22Rv1 (cell line): Measurements from ENCODE around the gene SCART1.

Experiments used
- ZFX ChIP-seq: fragments of 450-650 bp; IDR thresholded peaks from 2 replicates; pipeline ENCODE4 v1.6.1; 2017; ENCODE audit warnings: antibody characterized with exemption, borderline replicate concordance
- TF ChIP-seq, protein P1 (sequence below): fragments of 450-650 bp; IDR thresholded peaks from 2 replicates; pipeline ENCODE4 v1.5.1; 2017; ENCODE audit warnings: mild to moderate bottlenecking

DNA sequence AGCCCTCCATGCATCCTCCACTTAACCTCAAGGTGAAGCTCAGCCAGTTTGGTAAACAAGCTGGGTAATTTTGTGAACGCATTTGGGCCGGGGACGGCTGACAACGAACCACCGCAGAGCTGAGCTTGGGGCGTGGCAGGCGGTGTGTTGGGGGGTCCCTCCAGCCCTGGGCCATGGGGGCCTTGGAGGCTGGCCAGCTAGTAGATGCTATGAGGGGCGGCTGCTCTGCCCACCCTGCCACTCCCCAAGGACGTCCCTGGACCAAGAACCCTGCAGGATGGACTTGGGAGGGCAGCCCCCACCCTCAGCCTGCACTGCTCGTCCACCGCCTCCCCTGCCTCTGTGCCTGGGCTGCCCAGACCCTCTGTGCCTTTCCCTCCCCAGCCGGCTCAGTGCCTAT lies 12.0 kb upstream of the SCART1 start:
- TF ChIP-seq, protein P1, sequence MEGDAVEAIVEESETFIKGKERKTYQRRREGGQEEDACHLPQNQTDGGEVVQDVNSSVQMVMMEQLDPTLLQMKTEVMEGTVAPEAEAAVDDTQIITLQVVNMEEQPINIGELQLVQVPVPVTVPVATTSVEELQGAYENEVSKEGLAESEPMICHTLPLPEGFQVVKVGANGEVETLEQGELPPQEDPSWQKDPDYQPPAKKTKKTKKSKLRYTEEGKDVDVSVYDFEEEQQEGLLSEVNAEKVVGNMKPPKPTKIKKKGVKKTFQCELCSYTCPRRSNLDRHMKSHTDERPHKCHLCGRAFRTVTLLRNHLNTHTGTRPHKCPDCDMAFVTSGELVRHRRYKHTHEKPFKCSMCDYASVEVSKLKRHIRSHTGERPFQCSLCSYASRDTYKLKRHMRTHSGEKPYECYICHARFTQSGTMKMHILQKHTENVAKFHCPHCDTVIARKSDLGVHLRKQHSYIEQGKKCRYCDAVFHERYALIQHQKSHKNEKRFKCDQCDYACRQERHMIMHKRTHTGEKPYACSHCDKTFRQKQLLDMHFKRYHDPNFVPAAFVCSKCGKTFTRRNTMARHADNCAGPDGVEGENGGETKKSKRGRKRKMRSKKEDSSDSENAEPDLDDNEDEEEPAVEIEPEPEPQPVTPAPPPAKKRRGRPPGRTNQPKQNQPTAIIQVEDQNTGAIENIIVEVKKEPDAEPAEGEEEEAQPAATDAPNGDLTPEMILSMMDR: no peak
- no peak for TF ChIP-seq ZFX
